ENCODE data around the gene AMIGO3. TPM values are rescaled to one million over a fixed set of nuclear protein-coding genes. Genes with fewer than 3 reads are reported as not detected.

The AMIGO3 gene
- total RNA-seq (2013; cell fraction: nucleolus; rRNA removed): 3.7 and 3.9 TPM in 2 replicates
- total RNA-seq (2014; rRNA removed) (1.2 and 1.3 TPM in 2 replicates), total RNA-seq (2014; rRNA removed; fragmentation: Illumina TruSeq; extraction: Trizol) (not detected in 2 replicates), total RNA-seq (2021) (0.18 TPM in 1 of 2 replicates, not detected in the other), polyA plus RNA-seq (2011; rRNA removed) (0.19 TPM in 1 of 2 replicates, not detected in the other), polyA plus RNA-seq (2014; fragmentation: Illumina TruSeq; extraction: Trizol) (0.07 TPM in 1 of 2 replicates, not detected in the other), polyA plus RNA-seq (2014; fragmentation: Nextera tagmentation; extraction: Ambion mirVana) (not detected), polyA plus RNA-seq (2014; rRNA removed) (0.58 and 1.2 TPM in 2 replicates), polyA plus RNA-seq (2016; fragmentation: Nextera tagmentation; extraction: Ambion mirVana) (1 to 10 TPM in 1 of 2 experiments, under 1 TPM in 1; 0.44 to 1.1 TPM), polyA minus RNA-seq (2011; rRNA and poly(A)+ RNA removed) (1.2 TPM in 1 of 2 replicates, not detected in the other), Bru-seq, nascent RNA (percentile 49 among the genes with signal in this experiment), BruChase-seq, experiment 1, labeled RNA remaining after a 6-hour chase (not detected), BruChase-seq, experiment 2, labeled RNA remaining after a 2-hour chase (percentile 39 among the genes with signal in this experiment)
- 0.13 TPM for polyA plus RNA-seq (2011; ENCODE audit: low read depth)
- polyA plus RNA-seq (2011; cell fraction: cytosol; rRNA removed): 1.8 TPM in 1 of 2 replicates, not detected in the other
- polyA plus RNA-seq (2011; cell fraction: nucleus; rRNA removed): 3.0 and 4.6 TPM in 2 replicates
- 1.4 and 1.8 TPM in 2 replicates for polyA plus RNA-seq (2012)
- polyA minus RNA-seq (2011; cell fraction: cytosol; rRNA and poly(A)+ RNA removed): 0.52 and 0.53 TPM in 2 replicates
- 4.6 and 10.5 TPM in 2 replicates for polyA minus RNA-seq (2011; cell fraction: nucleus; rRNA and poly(A)+ RNA removed)
- long read RNA-seq, experiment 1, partial matches to known transcripts: 0 of 1 reads
- long read RNA-seq, experiment 1, other reads (novel, unspliced or antisense): 0 of 1 reads
- long read RNA-seq, experiment 2: 0 reads

DNA sequence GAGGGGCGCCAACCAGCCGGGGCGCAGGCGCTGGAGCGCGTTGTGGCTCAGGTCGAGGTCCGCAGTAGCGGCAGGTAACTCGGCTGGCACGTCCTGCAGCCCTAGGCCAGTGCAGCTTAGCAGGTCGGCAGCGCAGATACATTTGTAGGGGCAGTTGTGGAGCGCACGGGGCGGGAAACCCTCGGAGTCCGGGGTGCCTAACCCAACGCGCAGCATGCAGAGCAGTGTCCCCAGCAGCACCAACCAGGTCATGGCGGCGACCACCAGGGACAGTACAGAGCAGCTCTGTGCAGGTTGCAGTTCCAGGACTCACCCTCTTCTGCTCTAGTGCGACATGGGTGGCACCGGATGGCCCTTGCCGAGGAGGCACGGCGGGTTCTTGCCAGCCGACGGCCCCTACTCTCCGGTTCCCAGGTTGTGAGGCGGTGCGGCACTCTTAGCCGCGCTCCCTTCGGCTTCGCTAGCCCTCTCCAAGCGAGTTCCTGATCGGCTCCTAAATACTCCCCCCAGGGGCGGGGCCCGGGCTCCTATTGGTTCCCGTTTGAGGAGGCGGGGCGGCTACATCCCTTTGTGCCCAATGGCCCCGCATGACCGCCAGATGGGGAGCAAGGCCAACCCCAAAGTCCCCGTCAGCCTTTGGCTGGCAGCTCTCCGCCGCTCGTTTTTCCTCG lies at the start of gene AMIGO3:
Gene AMIGO3, minus strand, starts transcription at position 471 of the 671 bp plus-strand sequence. Its CDS starts 219 bp downstream, at position 252.
- BruUV-seq (replicated peaks): no TSS peak
- DNase-seq (ENCODE audit: low read depth, low spot score): peak; percentile 40
- Histone ChIP-seq H3K9ac (ENCODE audit: control insufficient read depth, insufficient read depth, low read length) (peak within 1 kb of the TSS; percentile 30; the same call in 1 of the 2 replicates), H2AFZ (ENCODE audit: control insufficient read depth, low read depth, low read length) (peak within 1 kb of the TSS; percentile 51), H3K4me2 (ENCODE audit: control insufficient read depth, insufficient read depth) (peak within 1 kb of the TSS; percentile 95), H3K27me3 (replicated peaks in 1 of 2; ENCODE audit: control insufficient read depth in 2 of 2, insufficient read depth in 2 of 2, low read length in 1 of 2) (no peaks in the 10 kb centered on the region), H4K20me1 (ENCODE audit: control insufficient read depth, insufficient read depth) (no peaks in the 10 kb centered on the region), H3K9me3 (replicated peaks; ENCODE audit: control insufficient read depth, insufficient read depth, low read length) (no peaks in the 10 kb centered on the region; the same call in 2 of the 3 replicates), H3K79me2 (ENCODE audit: control insufficient read depth, insufficient read depth, low read length) (peaks cover 20% of the 10 kb centered on the region), H3K27ac (ENCODE audit: control insufficient read depth, insufficient read depth) (peak within 1 kb of the TSS; percentile 24; the same call in 1 of the 2 replicates), H3K4me3 (peak within 1 kb of the TSS; percentile 60; the same call in 1 of the 2 replicates), H3K4me1 (ENCODE audit: control insufficient read depth, insufficient read depth, low read length) (peaks cover 15% of the 10 kb centered on the region), H3K36me3 (ENCODE audit: control insufficient read depth in 2 of 2, insufficient read depth in 2 of 2, low read length in 1 of 2) (peaks cover 3 to 9% of the 10 kb centered on the region in 2 experiments; a peak in 3 of 4 replicates)
- 6% methylated on average over 50 of the region's 50 CpGs for WGBS (ENCODE audit: insufficient coverage, insufficient replicate concordance, low lambda C conversion rate, missing lambda C conversion rate)
- ATAC-seq: peak; percentile 78
- peak; percentile 92 for FAIRE-seq
- ChIA-PET SMC1A (ENCODE audit: uncharacterized antibody, unreplicated experiment) (no interaction called here), POLR2A (interaction anchor here (0.6 kb wide), 1 partner anchor 1908 kb away, joined by 5 read pairs; no protein-coding TSS in a partner anchor), CTCF (interaction anchor here (0.5 to 1.9 kb wide), 7 partner anchors 43 to 253 kb away, joined by 3 to 8 read pairs (median 3); partner anchors contain the start of gene CDHR4), RAD21 (ENCODE audit: unreplicated experiment) (interaction anchor here (1.3 to 1.4 kb wide), 2 partner anchors 84 to 180 kb away, joined by 3 read pairs; partner anchors contain the start of gene INKA1)
- intact Hi-C loops (cut with micrococcal nuclease; ENCODE audit: unreplicated experiment): no loop called here
- in situ Hi-C loops (cut with MboI): no loop called here
- TF ChIP-seq ESRRA (IDR thresholded peaks at IDR 0.05; ENCODE audit: low read length): 0 out of 2 replicates have a peak, but pooled peaks have one; percentile 13
- no peak for TF ChIP-seq STAT3 (IDR thresholded peaks at IDR 0.05; ENCODE audit: low read depth, low read length)
- peak; percentile 82 for TF ChIP-seq POLR2AphosphoS5 (IDR thresholded peaks at IDR 0.05; ENCODE audit: low read length)
- no peak for TF ChIP-seq ZBTB4 (CRISPR knock-in tag; IDR thresholded peaks at IDR 0.05)
- no peak for TF ChIP-seq CBX3 (IDR thresholded peaks at IDR 0.05; ENCODE audit: borderline replicate concordance, low read depth)
- peak; percentile 67; the same call in 1 of the 2 replicates for TF ChIP-seq HDGF (IDR thresholded peaks at IDR 0.05)
- peak; percentile 58 for TF ChIP-seq LARP7 (IDR thresholded peaks at IDR 0.05)
- TF ChIP-seq SMARCA5 (IDR thresholded peaks at IDR 0.05): peak; percentile 15; the same call in 1 of the 2 replicates
- TF ChIP-seq NFYA (IDR thresholded peaks at IDR 0.05; ENCODE audit: borderline replicate concordance, low read depth, low read length): no peak
- peak; percentile 75 for TF ChIP-seq POLR2A (IDR thresholded peaks at IDR 0.05; ENCODE audit: low read depth, low read length)
- peak; percentile 92; the same call in 1 of the 2 replicates for TF ChIP-seq MTA3 (IDR thresholded peaks at IDR 0.05; ENCODE audit: borderline replicate concordance, low read length)
- TF ChIP-seq, protein P1, sequence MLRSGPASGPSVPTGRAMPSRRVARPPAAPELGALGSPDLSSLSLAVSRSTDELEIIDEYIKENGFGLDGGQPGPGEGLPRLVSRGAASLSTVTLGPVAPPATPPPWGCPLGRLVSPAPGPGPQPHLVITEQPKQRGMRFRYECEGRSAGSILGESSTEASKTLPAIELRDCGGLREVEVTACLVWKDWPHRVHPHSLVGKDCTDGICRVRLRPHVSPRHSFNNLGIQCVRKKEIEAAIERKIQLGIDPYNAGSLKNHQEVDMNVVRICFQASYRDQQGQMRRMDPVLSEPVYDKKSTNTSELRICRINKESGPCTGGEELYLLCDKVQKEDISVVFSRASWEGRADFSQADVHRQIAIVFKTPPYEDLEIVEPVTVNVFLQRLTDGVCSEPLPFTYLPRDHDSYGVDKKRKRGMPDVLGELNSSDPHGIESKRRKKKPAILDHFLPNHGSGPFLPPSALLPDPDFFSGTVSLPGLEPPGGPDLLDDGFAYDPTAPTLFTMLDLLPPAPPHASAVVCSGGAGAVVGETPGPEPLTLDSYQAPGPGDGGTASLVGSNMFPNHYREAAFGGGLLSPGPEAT (IDR thresholded peaks at IDR 0.05; ENCODE audit: low read depth): no peak

Data from GM12878 (cell line).